22Rv1 (cell line): Measurements from ENCODE around the gene TMTC1.

Experiments used
- ZFX ChIP-seq: fragments of 450-650 bp; IDR thresholded peaks from 2 replicates; pipeline ENCODE4 v1.6.1; 2017; ENCODE audit warnings: antibody characterized with exemption, borderline replicate concordance
- TF ChIP-seq, protein P1 (sequence below): fragments of 450-650 bp; IDR thresholded peaks from 2 replicates; pipeline ENCODE4 v1.5.1; 2017; ENCODE audit warnings: mild to moderate bottlenecking

- TF ChIP-seq, protein P1, sequence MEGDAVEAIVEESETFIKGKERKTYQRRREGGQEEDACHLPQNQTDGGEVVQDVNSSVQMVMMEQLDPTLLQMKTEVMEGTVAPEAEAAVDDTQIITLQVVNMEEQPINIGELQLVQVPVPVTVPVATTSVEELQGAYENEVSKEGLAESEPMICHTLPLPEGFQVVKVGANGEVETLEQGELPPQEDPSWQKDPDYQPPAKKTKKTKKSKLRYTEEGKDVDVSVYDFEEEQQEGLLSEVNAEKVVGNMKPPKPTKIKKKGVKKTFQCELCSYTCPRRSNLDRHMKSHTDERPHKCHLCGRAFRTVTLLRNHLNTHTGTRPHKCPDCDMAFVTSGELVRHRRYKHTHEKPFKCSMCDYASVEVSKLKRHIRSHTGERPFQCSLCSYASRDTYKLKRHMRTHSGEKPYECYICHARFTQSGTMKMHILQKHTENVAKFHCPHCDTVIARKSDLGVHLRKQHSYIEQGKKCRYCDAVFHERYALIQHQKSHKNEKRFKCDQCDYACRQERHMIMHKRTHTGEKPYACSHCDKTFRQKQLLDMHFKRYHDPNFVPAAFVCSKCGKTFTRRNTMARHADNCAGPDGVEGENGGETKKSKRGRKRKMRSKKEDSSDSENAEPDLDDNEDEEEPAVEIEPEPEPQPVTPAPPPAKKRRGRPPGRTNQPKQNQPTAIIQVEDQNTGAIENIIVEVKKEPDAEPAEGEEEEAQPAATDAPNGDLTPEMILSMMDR = no peak
- TF ChIP-seq ZFX = no peak
Measured at GRCh38 chr12:29762637-29763300, 21.0 kb downstream of the TMTC1 start.
